GM20431 (cell line): ENCODE data around the gene NUP50.

Experiments used
- in situ Hi-C: fragments of 300-500 bp; cut with MseI, MboI; formaldehyde crosslinking; loops from one replicate; pipeline ENCODE4 v1.15.0; 2020; ENCODE audit warnings: low sequenced_read_pairs; ENCODE audit not compliant: unreplicated experiment

Gene NUP50

DNA sequence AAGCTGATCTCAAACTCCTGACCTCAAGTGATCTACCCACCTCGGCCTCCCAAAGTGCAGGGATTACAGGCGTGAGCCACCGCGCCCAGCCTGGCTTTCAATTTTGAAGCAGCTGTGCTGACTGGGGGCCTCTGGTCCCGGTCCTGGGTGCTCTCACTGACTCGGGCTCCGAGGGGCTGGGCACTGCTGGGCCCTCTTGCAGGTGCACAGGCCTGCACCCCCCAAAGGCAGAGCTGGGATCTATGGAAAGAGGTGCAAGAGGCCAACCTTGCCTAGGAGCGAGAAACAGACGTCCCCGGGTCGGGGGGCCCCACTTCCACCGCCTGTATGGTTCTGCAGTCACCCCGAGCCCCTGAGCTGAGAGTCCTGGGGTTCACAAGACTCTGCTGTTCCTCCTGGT, 43.8 kb downstream of the NUP50 start:
- in situ Hi-C loops: no loop called here

DNA sequence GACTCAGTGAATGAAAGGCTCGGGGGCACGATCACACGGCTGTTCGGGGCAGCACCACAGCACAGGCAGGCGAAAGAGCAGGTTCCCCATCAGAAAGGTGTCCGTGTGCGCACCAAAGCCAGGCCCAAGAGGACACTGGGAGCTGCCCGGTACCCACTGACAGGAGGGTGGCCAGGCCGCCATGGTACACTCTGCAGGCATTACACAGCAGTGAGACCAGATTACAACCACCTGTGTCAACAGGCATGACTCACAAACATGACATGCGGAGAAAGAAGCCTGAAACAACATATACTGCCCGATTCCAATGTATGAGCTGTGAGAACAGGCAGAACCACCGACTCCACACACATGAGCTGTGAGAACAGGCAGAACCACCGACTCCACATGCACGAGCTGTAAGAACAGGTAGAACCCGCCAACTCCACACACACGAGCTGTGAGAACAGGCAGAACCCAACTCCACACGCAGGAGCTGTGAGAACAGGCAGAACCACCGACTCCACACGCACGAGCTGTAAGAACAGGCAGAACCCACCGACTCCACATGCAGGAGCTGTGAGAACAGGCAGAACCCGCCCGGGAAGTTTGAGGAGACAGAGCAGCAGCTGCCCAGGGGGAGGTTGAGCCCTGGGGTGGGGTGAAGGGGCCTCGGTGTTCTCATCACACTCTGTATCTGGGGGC, 44.4 kb downstream of the NUP50 start:
- in situ Hi-C loops: no loop called here

DNA sequence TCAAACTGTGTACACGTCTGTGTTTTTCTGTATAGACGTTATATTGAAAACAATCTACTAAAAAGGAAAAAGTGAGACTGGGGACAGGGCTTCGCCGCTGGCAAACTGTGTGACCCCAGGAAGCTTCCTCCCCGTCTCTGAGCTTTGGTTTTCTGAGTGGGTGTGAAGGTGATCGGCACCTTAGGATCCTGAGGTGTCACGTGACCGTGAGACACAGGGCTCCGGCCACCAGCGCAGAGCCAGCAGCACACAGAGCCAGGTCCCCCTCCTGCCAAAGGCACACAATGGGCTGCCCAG, 44.9 kb downstream of the NUP50 start:
- in situ Hi-C loops: no loop called here

DNA sequence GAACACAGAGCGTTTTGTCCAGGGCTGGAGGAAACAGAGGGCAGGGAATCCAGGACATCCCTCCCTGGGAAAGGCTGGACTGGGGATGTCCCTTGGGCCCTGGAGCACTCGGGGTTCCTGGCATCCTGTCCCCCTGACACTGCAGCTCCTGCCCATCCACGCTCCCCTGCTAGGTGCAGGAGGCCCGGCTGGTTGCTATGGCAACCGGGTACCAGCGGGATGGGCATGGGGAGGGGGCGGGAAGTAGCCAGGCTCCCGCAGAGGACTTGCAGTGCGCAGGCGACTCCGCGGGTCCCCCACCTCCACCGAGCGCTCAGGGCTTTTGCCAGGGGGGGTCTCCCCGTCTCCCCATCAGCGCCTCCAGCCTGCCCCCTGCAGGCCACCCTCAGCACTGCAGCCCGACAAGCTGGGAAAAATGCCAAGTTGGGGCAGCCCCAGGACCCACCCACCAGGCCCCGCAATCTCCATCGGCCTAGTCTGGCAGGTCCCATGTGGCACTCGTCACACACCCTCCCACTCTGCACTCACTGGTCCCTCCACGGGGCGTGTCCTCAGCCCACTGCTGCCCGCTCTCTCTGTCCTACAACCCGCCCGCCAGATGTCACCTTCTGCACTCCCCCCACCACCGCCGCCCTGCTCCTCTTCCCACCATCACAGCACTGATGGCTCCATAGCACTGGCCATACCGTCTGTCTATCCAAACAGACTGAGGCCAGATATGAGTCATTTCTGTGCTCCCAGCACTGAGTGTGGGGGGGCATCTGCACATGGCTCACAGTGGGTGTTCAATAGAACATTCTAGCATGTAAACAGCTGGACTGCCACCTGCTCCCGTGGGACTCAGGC, 45.5 kb downstream of the NUP50 start:
- in situ Hi-C loops: no loop called here

DNA sequence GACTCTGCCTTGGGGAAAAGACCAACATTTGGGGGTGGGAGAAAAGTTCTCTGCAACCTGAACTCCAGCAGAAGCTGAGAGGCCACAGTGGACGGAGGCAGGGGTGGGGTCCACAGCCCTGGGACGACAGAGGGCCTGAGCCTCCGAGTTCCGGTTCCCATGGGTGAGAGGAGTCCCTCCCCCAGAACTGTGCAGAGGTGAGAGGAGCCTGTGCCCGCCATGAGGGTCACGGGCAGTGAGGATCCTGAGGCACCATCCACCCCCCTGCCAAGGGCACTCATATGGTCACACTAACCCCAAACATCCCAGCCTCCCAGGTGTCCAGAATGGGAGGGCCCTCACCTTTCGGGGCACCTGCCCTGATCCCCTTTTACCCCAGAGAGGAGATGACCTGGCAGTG, 46.4 kb downstream of the NUP50 start:
- in situ Hi-C loops: no loop called here

DNA sequence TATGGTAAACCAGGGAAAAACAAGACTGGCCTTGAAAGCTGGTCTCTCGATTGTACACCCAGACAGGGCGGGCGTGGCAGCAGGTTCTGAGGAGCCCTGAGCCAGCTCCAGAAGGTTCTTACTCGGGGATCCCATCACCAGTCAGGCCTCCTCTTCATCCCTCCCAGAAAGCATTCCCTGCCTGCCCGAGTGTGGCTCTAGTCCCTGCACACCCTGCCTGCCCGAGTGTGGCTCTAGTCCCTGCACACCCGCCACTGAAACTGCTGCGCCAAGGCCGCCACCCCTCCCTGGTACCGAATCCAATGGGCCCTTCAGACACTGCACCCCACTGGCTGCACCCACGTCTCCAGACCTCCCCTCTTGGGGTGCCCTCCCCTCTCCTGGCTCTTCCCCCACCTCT, 46.9 kb downstream of the NUP50 start:
- in situ Hi-C loops: no loop called here

DNA sequence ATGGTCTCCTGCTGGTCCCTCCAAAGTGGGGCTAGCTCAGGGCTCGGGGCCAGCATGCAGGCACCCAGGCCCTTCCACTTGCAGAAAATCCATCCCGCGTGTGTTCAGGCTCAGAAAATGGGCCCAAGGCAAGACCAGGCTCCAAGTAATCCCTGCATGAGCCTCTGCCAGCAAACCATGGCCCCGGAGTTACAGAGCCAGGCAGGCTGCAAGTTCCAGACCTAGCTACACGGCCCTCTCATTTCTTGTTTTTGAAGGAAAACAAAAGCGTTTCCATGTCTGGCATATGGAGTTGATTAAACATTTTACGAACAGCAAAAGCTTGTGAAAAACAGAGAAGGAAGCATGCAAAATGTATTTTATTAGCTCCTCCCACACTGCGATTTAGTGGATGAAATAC, 47.3 kb downstream of the NUP50 start:
- in situ Hi-C loops: no loop called here

DNA sequence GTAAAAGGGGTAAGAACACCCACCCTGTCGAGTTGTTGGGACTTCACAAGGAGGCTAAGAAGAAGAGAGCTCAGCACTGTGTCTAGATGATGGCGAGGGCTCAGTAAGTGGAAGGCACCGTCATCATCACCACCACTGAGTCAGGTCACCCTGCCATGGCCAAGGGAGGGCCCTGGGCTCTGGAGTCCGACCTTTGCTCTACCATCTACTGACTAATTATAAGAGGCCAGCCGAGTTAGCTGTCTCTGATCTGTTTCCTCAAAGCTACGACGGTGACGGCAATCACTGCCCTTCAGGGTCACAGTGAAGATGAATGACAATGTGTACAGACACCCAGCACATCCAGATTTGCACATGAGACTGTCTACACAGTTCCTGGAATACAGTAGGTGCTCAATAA, 47.7 kb downstream of the NUP50 start:
- in situ Hi-C loops: no loop called here

DNA sequence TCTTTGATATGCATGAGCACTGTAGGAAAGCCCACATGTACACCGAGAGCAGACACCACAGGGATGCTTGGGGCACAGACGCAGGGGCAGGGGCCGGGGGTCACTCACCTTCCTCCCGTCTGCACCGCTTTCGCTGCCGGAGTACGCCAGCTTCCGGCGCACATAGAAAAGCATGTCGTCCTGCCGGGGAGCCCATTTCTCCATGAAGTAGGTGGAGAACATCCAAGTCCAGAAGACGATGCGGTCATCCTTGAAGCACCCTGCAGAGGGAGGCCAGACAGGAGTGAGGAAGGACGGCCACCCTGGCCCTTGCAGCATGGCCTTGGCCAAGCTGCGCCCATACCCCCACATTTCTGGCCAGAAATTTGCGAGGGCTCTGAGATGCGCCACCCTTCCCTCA, 48.1 kb downstream of the NUP50 start:
- in situ Hi-C loops: no loop called here

DNA sequence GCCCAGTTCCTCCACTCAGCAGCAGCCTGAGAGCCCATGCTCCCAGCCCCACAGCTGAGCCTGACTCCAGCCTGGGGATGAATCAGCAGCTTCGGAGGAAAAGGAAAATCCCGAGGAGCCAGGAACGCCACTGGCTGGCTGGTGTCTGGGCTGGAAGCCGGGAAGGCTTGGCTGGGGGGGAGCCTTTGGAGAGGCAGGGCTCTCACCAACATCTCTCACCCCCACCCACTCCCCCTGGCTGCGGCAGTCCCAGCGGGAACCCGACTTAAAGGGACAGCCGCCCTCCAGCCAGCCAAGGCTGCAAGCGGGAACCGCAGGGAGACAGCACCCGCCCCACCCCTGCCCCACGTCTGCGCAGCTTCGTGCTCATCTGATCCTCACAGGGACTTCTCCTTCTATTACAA, 48.6 kb downstream of the NUP50 start:
- in situ Hi-C loops: no loop called here

DNA sequence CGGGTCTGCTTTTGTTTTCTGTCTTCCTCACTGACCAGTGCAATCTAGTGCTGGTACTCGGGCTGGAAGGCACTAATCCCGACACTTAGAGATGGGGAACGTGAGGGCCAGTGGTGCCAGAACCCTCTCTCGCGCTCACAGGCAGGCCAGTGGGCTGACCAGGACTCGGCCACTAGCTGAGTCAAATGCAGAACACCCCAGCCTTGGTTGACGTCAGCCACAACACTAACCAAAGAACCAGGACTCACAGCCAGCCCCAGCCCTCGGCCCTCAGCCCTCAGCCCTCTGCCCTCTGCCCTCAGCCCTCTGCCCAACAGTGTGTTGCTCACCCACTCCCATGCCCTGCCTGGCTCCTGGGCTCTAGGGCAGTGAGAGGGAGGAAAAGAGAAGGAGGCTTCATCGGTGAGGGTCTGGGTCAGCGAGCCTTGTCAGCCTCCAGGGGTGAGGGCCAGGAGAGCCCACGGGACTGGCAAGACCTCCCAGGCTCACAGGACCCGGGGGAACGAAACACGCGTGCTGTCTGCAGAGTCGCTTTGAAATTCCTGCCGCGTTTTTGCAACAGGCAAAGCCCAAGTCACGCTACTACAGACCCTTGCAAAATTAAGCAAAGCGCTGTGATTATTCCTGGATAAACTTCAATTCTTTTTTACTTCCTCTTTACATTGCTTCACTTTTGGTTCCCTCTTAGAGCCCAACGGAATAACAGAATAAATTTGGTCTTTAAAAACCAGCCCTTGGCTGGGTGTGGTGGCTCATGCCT, 49.4 kb downstream of the NUP50 start:
- in situ Hi-C loops: no loop called here

DNA sequence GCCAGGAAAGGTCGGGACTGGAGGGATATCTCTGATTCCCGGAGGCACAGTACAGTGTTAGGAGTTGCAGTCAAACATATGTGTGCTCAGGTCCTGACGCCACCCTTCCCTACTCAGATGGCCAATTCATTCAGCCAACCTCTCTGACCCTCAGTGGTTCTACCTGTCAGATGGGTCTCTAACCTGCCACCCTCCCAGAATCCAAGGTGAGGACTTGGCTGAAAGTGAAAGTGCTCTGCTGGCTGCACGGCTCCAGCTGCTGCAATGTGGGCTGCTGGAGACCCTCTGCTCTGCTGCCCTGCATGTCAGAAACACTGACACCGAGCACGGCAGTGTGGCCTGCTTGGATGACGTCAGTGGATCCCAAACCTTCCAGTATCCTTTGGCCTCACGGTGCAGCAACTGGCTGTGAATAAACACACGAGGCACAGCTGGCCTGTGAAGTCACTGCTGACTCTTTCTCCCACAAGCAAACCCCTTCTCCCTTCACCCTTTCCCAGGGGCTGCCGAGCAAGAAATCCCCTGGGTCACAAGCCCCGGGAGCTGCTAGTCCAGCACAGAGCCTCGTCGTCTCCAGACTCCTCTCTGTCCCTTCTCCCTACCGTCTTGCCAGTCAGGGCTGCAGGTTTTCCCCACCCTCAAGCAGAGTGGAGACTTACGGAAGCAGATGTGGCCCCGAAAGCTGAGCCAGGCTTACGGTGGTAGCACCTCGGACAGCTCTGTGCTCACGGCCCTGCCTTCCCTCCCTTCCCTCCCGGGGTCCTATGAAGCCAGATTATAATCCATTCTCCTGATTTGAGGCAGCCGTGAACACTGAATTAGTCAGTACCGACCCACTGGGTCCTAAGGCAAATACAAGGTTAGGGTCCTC, 52.6 kb downstream of the NUP50 start:
- in situ Hi-C loops: no loop called here

DNA sequence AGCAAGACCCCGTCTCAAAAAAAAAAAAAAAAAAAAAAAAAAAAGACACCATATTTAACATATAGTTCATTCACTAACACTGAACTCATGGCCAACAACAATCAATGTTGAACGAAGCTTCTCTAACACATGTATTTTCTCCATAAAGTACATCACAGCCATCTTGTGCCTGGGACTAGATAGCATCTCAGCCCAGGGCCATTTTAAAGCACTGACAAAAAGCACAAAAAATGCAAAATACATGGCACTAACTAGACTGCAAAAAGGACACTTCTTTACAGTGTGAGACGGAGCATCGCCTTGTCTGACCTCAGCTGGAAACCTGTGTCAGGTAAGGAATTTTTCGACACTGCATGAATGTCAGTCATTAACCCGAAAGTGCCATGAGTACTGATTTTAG, 53.6 kb downstream of the NUP50 start:
- in situ Hi-C loops: no loop called here

DNA sequence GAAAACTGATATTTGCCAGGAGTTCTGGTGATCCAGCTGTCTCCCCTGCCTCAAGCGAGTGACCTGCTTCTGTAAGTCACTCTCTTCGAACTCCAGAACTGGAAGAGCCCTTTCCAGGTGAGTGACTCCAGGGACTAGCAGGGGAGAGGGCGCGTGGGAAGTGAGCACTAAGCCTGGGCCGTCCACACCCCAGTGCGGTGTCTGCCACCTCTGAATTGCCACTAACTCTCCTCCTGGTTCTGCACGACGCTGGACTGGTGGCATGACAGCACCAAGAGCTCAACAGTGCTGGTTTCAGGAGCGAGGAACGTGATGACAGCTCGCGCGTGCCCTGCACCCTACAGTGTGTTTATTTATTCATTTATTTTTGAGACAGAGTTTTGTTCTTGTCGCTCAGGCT, 54.1 kb downstream of the NUP50 start:
- in situ Hi-C loops: no loop called here

DNA sequence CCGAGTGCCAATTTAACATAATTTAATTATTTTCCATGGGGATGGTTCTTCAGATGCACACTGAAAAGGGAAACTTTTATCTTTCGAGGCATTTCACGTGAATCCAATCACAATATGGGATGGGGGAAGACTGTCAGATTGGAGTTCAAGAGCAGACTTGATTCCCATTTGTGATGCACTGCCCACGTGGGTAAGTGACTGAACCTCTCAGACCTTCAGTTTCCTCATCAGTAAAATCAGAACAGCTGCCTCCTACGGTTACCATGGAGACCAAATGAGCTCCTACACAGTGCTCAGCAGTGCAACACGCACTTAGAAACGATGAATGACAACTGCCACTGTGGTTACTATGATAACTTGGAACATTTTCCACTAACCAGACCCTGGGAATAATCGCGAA, 55.3 kb downstream of the NUP50 start:
- in situ Hi-C loops: no loop called here

DNA sequence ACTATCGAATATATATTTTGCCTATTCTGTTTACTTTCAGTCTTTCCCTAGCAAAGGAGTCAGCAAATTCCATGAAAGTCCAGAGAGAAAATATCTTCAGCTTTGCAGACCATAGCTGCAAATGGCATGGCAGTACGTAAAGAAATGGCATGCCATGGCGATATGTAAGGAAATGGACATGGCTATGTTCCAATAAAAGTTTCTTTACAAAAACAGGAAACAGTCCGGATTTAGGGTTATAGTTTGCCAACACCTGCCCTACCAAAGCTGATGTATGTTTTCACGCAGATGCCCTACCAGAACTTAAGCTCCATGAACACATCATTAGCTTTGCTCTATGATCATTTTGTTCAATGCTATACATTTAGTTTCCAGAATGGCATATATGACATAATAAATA, 57.5 kb downstream of the NUP50 start:
- in situ Hi-C loops: no loop called here

DNA sequence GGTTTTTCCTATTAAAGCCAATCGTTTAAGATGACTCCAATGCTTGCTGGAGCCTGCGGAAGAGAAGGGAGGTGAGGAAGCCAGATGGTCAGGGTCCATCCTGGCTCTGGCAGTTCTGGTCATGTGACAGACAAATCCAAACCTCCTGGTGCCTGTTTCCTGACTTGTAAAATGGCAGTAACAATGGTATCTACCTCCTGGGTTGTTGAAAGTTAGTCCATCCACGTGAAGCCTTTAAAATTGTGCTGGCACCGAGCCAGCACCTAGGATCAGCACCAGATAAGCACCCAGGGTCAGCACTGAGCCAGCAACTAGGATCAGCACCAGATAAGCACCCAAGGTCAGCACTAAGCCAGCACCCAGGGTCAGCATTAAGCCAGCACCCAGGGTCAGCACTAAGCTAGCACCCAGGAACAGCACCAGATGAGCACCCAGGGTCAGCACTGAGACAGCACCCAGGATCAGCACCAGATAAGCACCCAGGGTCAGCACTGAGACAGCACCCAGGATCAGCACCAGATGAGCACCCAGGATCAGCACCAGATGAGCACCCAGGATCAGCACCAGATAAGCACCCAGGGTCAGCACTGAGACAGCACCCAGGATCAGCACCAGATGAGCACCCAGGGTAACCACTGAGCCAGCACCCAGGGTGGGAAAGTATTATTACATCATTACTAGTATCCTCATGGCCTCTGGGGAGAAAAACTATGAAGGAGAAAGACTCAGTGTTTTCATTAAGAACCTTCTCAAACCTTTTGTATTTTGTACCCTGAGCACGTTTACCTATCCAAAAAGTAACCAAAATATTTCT, 59.8 kb downstream of the NUP50 start:
- in situ Hi-C loops: no loop called here

DNA sequence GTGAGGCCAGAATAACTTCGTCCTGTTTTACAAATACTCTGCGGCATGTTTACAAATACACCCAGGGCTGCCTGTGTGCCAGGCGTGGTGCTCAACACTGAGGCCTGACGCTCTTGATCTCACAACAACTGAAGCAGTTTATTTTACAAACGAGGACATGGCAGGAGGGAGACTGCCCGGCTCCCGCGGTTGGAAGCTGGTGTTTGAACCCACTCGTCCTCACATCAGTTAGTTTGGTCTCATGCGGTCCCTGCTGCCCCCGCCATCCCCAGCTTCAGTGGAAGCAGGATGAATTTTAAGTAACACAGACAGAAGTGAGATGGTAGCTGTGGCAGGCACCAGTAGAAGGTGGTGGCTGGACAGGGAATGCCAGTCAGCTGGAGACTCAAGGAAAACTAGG, 60.6 kb downstream of the NUP50 start:
- in situ Hi-C loops: no loop called here

DNA sequence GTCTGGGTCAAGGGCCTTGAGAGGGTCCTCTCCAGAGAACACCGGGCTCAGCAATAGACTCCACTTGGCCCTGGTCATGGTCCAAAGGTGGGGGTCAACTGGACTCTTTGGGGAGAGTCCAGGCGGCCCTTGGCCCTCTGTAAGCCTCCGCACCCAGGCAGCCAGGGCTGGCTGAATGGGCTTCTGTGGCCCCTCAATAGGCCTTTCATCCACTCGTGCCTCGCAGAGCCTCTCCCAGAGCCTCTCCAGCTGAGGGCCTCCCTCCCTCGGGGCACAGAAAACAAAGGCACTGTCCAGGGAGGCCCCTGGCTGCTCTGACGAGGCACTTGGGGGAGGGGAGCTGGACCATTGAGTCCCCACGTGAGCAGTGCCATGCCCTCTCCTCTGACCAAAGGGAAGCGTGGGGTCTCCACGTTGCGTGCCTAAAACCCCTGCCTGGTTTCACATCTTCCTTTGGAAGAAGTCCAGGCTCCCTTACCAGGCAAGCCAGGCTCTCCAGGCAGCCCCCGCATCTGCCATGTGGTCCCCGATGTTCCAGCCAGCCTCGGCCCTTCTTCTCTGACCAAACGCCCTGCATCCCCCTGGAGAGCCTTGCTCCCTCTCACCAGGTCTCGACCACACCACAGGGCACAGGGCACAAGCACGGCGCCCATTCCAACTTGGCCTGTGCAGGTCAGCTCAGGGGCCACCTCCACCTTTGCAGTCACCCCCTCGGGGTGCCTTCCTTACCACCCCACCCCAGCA, 61.4 kb downstream of the NUP50 start:
- in situ Hi-C loops: no loop called here
